ENCODE measurements around the gene DCAF8.

DCAF8 gene

DNA sequence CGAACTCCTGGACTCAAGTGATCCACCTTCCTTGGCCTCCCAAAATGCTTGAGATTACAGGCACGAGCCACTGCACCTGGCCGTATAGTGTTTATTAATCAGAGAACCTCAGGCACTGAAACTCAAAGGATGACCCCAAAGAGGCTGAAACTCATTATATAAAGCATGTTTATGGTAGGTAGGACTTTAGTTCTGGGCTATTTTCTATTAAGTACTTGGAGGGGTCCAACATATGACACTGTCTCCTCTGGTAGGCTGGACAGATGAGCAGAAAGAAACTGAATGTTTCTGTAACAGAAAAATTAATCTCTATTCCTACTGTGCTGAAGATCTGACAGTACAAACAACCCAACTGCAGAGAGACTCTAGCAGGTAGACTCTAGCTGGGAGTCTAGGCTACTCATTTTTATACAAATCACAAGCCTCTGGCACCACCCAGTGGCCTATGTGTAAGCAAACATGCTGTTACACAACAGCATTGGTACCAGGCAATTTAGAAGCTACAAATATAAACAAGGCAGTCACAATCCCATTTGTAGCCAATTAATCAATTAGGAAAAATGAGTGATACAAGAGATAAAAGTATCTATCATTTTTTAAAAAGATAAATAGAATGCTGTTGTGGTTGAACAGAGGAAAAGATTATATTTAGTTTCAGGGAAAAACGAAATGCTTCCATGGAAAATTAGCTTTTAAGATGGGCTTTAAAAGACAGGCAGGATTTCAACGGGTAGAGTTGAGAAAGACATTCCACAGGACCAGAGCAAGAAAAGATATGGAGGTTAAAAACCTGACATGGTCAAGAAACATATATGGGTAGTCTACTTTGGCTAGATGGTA lies 10.4 kb downstream of the DCAF8 start:
- Histone ChIP-seq H3K27me3 (no peaks in the 10 kb centered on the region), H3K4me3 (no peak overlapping the region), H3K27ac (no peak overlapping the region), H3K4me1 (no peaks in the 10 kb centered on the region), H3K9me3 (no peaks in the 10 kb centered on the region), H4K20me1 (peaks cover 90% of the 10 kb centered on the region), H3K4me2 (no peak overlapping the region), H3K36me3 (peaks cover 60% of the 10 kb centered on the region), H3K9ac (no peak overlapping the region)
- no peak; the same call in 1 of the 2 replicates for TF ChIP-seq Cebpa-rat (IDR thresholded peaks at IDR 0.05)

DNA sequence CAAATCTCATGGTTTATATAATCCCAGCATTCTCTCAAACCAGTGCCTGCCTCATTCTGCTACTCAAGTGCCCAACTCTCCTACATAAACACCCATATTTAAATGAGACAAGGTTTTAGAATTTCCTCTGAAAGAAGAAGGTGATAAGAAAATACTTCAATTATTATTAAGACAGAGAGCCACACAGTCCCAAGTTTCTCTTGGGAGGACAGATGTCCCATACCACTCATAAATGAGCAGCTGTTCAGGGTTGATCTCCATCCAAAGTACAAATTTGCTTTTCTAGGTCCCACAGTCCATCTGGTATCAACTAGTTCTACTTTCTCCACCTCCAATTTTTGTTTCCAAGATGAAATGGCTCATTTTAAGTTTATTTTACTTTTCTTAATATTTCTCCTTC lies 11.3 kb downstream of the DCAF8 start:
- Histone ChIP-seq H3K27ac (no peak overlapping the region), H3K4me1 (no peaks in the 10 kb centered on the region), H3K4me3 (no peak overlapping the region), H3K36me3 (peaks cover 65% of the 10 kb centered on the region), H4K20me1 (peaks cover 93% of the 10 kb centered on the region), H3K9me3 (no peaks in the 10 kb centered on the region), H3K9ac (no peak overlapping the region), H3K4me2 (no peak overlapping the region), H3K27me3 (no peaks in the 10 kb centered on the region)
- TF ChIP-seq Cebpa-rat (IDR thresholded peaks at IDR 0.05): no peak

DNA sequence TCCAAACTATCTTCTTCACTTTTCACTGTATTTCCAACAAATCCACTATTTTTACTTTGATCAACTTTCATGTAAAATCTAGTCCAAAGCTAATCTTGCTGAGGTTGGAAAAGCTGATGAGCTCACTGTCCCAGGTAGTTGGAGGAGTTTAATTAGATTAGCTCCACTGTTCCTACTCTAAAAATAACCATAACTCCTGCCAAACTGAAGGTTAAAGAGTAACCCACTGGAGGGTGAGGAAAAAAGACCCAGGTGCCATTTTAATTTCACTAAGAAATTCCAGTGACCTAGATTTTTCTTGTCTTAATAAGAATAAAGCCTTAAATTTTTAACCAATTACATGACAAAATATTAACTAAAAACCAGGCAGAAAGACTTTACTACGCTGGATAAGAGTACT lies 15.3 kb downstream of the DCAF8 start:
- no peaks in the 10 kb centered on the region for H3K4me1 ChIP-seq
- no peaks in the 10 kb centered on the region for H3K9me3 ChIP-seq
- TF ChIP-seq Cebpa-rat (IDR thresholded peaks at IDR 0.05): no peak
- peaks cover 97% of the 10 kb centered on the region for H4K20me1 ChIP-seq
- H3K4me3 ChIP-seq: no peak overlapping the region
- H3K9ac ChIP-seq: no peak overlapping the region
- no peak overlapping the region for H3K27ac ChIP-seq
- H3K4me2 ChIP-seq: no peak overlapping the region
- no peaks in the 10 kb centered on the region for H3K27me3 ChIP-seq
- H3K36me3 ChIP-seq: peaks cover 56% of the 10 kb centered on the region

DNA sequence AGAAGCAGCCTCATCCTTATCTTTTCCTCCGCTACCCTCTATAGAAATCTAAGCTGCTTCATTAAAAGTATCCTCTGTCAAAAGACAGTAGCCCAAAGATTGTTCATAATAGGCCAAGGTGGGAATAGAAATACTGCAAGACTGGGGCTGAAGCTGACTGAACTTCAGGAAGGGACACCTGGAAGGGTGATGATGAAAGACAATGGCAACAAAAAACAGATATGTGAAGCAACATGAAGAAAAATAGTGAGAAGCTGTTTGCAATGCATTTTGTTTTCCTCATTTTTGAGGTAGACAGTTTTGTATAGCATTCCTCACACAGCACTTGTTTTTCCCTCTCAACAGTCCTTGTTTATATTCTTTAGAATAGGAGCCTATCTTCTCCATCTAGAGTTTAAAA lies 16.9 kb downstream of the DCAF8 start:
- Histone ChIP-seq H3K27ac (no peak overlapping the region), H3K9me3 (no peaks in the 10 kb centered on the region), H3K36me3 (peaks cover 61% of the 10 kb centered on the region), H3K27me3 (no peaks in the 10 kb centered on the region), H3K4me1 (no peaks in the 10 kb centered on the region), H3K4me2 (no peak overlapping the region), H4K20me1 (peaks cover 97% of the 10 kb centered on the region), H3K4me3 (no peak overlapping the region), H3K9ac (no peak overlapping the region)
- TF ChIP-seq Cebpa-rat (IDR thresholded peaks at IDR 0.05): no peak

DNA sequence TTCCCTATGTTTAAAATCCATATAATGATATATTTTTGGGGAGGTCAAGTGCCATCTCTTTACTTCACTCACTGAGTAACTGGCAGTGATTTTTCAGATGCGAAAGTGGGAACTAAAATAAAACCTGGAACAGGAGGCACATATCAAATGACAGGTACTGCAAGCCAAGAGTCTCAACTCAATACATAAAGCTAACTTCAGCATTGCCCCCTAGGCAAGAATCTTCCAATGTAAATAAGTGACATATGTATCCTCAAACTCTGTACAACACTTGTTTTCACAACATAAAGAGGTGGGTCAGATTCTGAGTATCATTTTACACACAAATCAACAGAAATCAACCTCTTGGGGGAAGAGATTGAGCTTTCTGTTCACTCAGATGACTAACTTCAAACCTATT lies 18.1 kb downstream of the DCAF8 start:
- Histone ChIP-seq H4K20me1 (peaks cover 99% of the 10 kb centered on the region), H3K4me3 (no peak overlapping the region), H3K4me1 (no peaks in the 10 kb centered on the region), H3K9ac (no peak overlapping the region), H3K36me3 (peaks cover 65% of the 10 kb centered on the region), H3K27me3 (no peaks in the 10 kb centered on the region), H3K27ac (no peak overlapping the region), H3K9me3 (no peaks in the 10 kb centered on the region), H3K4me2 (no peak overlapping the region)
- no peak for TF ChIP-seq Cebpa-rat (IDR thresholded peaks at IDR 0.05)

DNA sequence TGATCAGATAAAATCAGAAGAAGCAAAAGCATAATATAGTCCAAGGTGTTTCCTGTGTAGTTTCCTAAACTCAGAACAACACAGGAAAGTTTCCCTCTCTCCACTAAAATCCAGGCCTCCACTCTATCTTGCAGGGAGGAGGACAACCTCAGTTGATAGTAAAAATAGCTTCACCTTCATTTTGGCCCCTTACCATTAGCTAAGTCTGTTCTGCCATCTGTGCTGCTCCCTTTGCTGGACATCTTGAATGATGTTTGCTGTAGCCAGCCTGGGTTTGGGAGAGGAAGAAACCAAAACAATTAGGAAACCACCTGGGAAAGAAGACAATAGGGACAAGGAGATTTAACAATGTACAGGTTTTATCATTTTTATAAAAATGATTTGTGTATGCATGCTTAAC lies 18.6 kb downstream of the DCAF8 start:
- TF ChIP-seq Cebpa-rat (IDR thresholded peaks at IDR 0.05): no peak
- peaks cover 98% of the 10 kb centered on the region for H4K20me1 ChIP-seq
- no peaks in the 10 kb centered on the region for H3K4me1 ChIP-seq
- H3K36me3 ChIP-seq: peaks cover 67% of the 10 kb centered on the region
- no peak overlapping the region for H3K4me3 ChIP-seq
- no peak overlapping the region for H3K9ac ChIP-seq
- no peak overlapping the region for H3K27ac ChIP-seq
- H3K9me3 ChIP-seq: no peaks in the 10 kb centered on the region
- no peaks in the 10 kb centered on the region for H3K27me3 ChIP-seq
- H3K4me2 ChIP-seq: no peak overlapping the region

DNA sequence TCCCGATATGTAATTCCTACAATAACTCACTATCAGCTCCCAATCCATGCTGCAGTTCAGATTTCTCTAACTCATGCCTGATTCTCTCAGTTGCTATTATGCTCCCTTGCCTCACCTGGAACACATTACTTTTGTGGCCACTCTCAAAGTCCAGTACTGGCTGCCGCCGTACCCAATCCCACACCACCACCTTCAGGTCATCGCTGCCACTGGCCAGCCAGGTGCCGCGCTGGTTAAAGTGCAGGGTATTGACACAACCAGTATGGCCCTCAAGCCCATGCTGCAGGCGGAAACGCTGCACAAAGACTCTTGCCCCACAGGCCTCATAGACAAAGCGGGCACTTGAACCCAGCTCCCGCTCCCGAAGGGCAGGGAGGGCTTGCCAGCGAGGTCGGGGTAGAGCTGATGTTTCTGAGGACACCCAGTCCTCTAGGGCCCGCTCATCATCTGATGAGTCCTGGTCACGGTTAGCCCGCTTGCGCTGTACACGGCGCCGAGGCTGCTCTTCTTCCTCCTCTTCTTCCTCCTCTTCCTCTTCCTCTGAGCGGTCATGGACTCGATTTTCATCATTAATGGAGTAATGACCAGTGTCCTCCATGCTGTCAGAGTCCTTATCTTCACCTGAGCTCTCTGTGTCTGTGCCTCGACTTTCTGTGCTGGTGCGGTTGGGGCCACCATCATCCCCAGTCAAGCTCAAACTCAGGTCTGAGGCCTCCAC lies 22.6 kb downstream of the DCAF8 start:
- Histone ChIP-seq H3K27me3 (no peaks in the 10 kb centered on the region), H3K9ac (no peak overlapping the region), H4K20me1 (peaks cover 58% of the 10 kb centered on the region), H3K4me2 (no peak overlapping the region), H3K27ac (no peak overlapping the region), H3K4me3 (no peak overlapping the region), H3K36me3 (peaks cover 97% of the 10 kb centered on the region), H3K4me1 (no peaks in the 10 kb centered on the region), H3K9me3 (no peaks in the 10 kb centered on the region)
- TF ChIP-seq Cebpa-rat (IDR thresholded peaks at IDR 0.05): no peak

DNA sequence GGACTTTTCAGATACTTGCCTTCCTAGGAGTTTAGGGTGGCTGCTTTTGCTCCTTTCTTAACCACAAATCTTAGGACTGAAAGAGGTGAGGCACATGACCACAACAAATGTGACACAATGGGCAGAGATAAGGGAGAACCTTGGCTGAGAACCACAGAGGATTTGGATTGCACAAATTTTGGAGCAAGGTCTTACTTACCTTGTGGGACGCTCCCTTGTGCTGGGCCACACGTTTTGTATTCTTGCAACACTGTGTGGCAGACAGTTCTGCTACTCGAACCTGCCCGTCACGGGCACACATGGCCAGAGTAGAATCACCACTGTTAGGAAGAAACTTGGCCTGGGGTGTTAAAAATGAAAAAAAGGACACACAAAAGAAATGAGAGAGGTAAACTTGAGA lies 23.9 kb downstream of the DCAF8 start:
- no peak overlapping the region for H3K4me3 ChIP-seq
- H3K9me3 ChIP-seq: no peaks in the 10 kb centered on the region
- no peaks in the 10 kb centered on the region for H3K4me1 ChIP-seq
- H4K20me1 ChIP-seq: peaks cover 49% of the 10 kb centered on the region
- no peak overlapping the region for H3K4me2 ChIP-seq
- H3K9ac ChIP-seq: no peak overlapping the region
- H3K36me3 ChIP-seq: peaks cover 100% of the 10 kb centered on the region
- H3K27me3 ChIP-seq: no peaks in the 10 kb centered on the region
- H3K27ac ChIP-seq: no peak overlapping the region
- no peak for TF ChIP-seq Cebpa-rat (IDR thresholded peaks at IDR 0.05)

DNA sequence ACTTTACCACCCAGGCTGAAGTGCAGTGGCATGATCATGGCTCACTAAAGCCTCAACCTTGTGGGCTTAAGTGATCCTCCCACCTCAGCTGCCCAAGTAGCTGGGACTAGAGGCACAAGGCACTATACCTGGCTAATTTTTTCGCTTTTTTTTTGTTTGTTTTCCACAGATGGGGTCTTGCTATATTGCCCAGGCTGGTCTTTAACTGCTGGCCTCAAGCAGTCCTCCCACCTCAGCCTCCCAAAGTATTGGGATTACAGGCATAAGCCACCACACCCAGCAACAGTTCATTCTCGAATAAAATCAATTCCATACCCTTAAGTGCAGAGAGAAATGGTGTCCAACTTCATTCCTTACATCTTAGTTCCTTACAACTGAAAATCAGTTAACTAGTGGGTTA lies 24.8 kb downstream of the DCAF8 start:
- no peak for TF ChIP-seq Cebpa-rat (IDR thresholded peaks at IDR 0.05)
- Histone ChIP-seq H3K27ac (no peak overlapping the region), H3K9me3 (no peaks in the 10 kb centered on the region), H3K36me3 (peaks cover 99% of the 10 kb centered on the region), H4K20me1 (peaks cover 46% of the 10 kb centered on the region), H3K4me2 (no peak overlapping the region), H3K4me1 (no peaks in the 10 kb centered on the region), H3K27me3 (no peaks in the 10 kb centered on the region), H3K4me3 (no peak overlapping the region), H3K9ac (no peak overlapping the region)

DNA sequence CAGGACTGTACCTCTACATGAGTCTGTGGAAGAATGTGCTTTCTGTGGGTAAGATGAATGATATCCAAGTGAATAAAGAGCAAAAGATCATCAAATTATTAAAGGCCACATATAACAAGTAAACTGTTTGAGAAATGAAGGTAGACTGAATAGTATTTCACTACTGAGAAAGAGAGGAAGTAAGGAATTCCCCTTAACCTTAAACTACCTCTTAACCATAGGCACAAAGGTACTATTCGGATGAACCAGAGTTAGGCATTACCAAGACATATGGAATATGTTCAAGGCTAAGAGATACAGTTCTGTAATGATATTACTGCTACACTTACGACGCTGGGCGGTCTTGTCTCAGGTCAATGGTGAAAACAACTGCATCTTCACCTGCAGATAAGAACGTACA lies 25.5 kb downstream of the DCAF8 start:
- peaks cover 38% of the 10 kb centered on the region for H4K20me1 ChIP-seq
- no peak for TF ChIP-seq Cebpa-rat (IDR thresholded peaks at IDR 0.05)
- no peak overlapping the region for H3K4me3 ChIP-seq
- H3K27ac ChIP-seq: no peak overlapping the region
- H3K27me3 ChIP-seq: no peaks in the 10 kb centered on the region
- no peak overlapping the region for H3K4me2 ChIP-seq
- H3K36me3 ChIP-seq: peaks cover 99% of the 10 kb centered on the region
- H3K9ac ChIP-seq: no peak overlapping the region
- no peaks in the 10 kb centered on the region for H3K4me1 ChIP-seq
- no peaks in the 10 kb centered on the region for H3K9me3 ChIP-seq

All from BLaER1 (cell line).